GM21360 (cell line): ENCODE results near the gene CGB5.
"Not testable (repeated sequence)": the region's sequence is repeated elsewhere in the genome, so short reads cannot be mapped to it uniquely, and the experiment has no call there.

ENCODE experiments used
- ATAC-seq: cut with Tn5 transposase; IDR thresholded peaks from one replicate; pipeline ENCODE4 v1.9.1; 2021; ENCODE audit warnings: mild to moderate bottlenecking, moderate library complexity; ENCODE audit not compliant: unreplicated experiment

CGB5 gene

GRCh38 chr19:49043548-49043947 is at the start of gene CGB5:
Gene CGB5 (plus strand): TSS chr19:49043848. CDS start chr19:49044210, 362 bp downstream.
- ATAC-seq: not testable (repeated sequence)

- ATAC-seq: no peak
Observed at GRCh38 chr19:48994035-48994386, 49.6 kb upstream of the CGB5 start.

- no peak for ATAC-seq
Observed at GRCh38 chr19:48997972-48998371, 45.7 kb upstream of the CGB5 start.

GRCh38 chr19:48999481-49000325 is 43.9 kb upstream of the CGB5 start:
- no peak for ATAC-seq

GRCh38 chr19:49004133-49004532 is 39.5 kb upstream of the CGB5 start:
- ATAC-seq: no peak

- ATAC-seq: no peak
Observed at GRCh38 chr19:49004964-49005614, 38.6 kb upstream of the CGB5 start.

- no peak for ATAC-seq
Observed at GRCh38 chr19:49006905-49007304, 36.7 kb upstream of the CGB5 start.

- ATAC-seq: no peak
Observed at GRCh38 chr19:49009828-49010227, 33.8 kb upstream of the CGB5 start.

GRCh38 chr19:49010453-49010852 is 33.2 kb upstream of the CGB5 start:
- no peak for ATAC-seq

- no peak for ATAC-seq
Observed at GRCh38 chr19:49011194-49011593, 32.5 kb upstream of the CGB5 start.

- no peak for ATAC-seq
Observed at GRCh38 chr19:49014123-49014869, 29.4 kb upstream of the CGB5 start.

- ATAC-seq: no peak
Observed at GRCh38 chr19:49014870-49015255, 28.8 kb upstream of the CGB5 start.

GRCh38 chr19:49016067-49016839 is 27.4 kb upstream of the CGB5 start:
- ATAC-seq: no peak

GRCh38 chr19:49017041-49017665 is 26.5 kb upstream of the CGB5 start, which contains the start of gene LHB:
Gene LHB (minus strand): TSS chr19:49017091. CDS start chr19:49017081, 10 bp downstream.
- no peak for ATAC-seq

- ATAC-seq: no peak
Observed at GRCh38 chr19:49017666-49018351, 25.8 kb upstream of the CGB5 start.

- ATAC-seq: not testable (repeated sequence)
Observed at GRCh38 chr19:49018388-49019241, 25.0 kb upstream of the CGB5 start.

- ATAC-seq: no peak
Observed at GRCh38 chr19:49019242-49019932, 24.3 kb upstream of the CGB5 start.

GRCh38 chr19:49020342-49020741 is 23.3 kb upstream of the CGB5 start:
- ATAC-seq: no peak
